ENCODE results near the gene RTP4.

The RTP4 gene

GRCh38 chr3:187383246-187383645 lies 15.1 kb downstream of the RTP4 start:
- TF ChIP-seq SPI1 (IDR thresholded peaks at IDR 0.05; ENCODE audit: borderline replicate concordance, low read depth) (no peak), CTCF (IDR thresholded peaks at IDR 0.05; ENCODE audit: insufficient read depth, low read length) (no peak), REST (IDR thresholded peaks at IDR 0.05; ENCODE audit: insufficient replicate concordance, low read depth) (no peak), POLR2AphosphoS5 (IDR thresholded peaks at IDR 0.05; ENCODE audit: low read depth) (no peak), GABPA (IDR thresholded peaks at IDR 0.05; ENCODE audit: low read depth) (no peak)
- no peak for DNase-seq (ENCODE audit: low read depth in 1 of 2, low spot score in 1 of 2)
- Histone ChIP-seq H3K27ac (replicated peaks) (no peak overlapping the region), H3K4me3 (replicated peaks; ENCODE audit: insufficient read depth, low read length) (no peak overlapping the region), H3K27me3 (ENCODE audit: insufficient read depth, poor library complexity, severe bottlenecking) (no peaks in the 10 kb centered on the region)

- no peak overlapping the region for H3K4me3 ChIP-seq (replicated peaks; ENCODE audit: insufficient read depth, low read length)
- no peak for DNase-seq (ENCODE audit: low read depth in 1 of 2, low spot score in 1 of 2)
- no peaks in the 10 kb centered on the region for H3K27me3 ChIP-seq (ENCODE audit: insufficient read depth, poor library complexity, severe bottlenecking)
Observed at GRCh38 chr3:187385296-187385695, 17.1 kb downstream of the RTP4 start.

GRCh38 chr3:187396661-187397060 lies 28.5 kb downstream of the RTP4 start:
- Histone ChIP-seq H3K4me3 (replicated peaks; ENCODE audit: insufficient read depth, low read length) (no peak overlapping the region), H3K27ac (replicated peaks) (no peak overlapping the region), H3K27me3 (ENCODE audit: insufficient read depth, poor library complexity, severe bottlenecking) (no peaks in the 10 kb centered on the region)
- no peak for DNase-seq (ENCODE audit: low read depth in 1 of 2, low spot score in 1 of 2)
- TF ChIP-seq REST (IDR thresholded peaks at IDR 0.05; ENCODE audit: insufficient replicate concordance, low read depth) = no peak
- no peak for TF ChIP-seq CTCF (IDR thresholded peaks at IDR 0.05; ENCODE audit: insufficient read depth, low read length)
- no peak for TF ChIP-seq SPI1 (IDR thresholded peaks at IDR 0.05; ENCODE audit: borderline replicate concordance, low read depth)
- no peak for TF ChIP-seq GABPA (IDR thresholded peaks at IDR 0.05; ENCODE audit: low read depth)
- TF ChIP-seq POLR2AphosphoS5 (IDR thresholded peaks at IDR 0.05; ENCODE audit: low read depth) = no peak

More at GRCh38 chr3:187385296-187385695, 17.1 kb downstream of the RTP4 start:
- TF ChIP-seq SPI1 (IDR thresholded peaks at IDR 0.05; ENCODE audit: borderline replicate concordance, low read depth) (no peak), GABPA (IDR thresholded peaks at IDR 0.05; ENCODE audit: low read depth) (no peak), POLR2AphosphoS5 (IDR thresholded peaks at IDR 0.05; ENCODE audit: low read depth) (no peak), CTCF (IDR thresholded peaks at IDR 0.05; ENCODE audit: insufficient read depth, low read length) (no peak), REST (IDR thresholded peaks at IDR 0.05; ENCODE audit: insufficient replicate concordance, low read depth) (no peak)
- H3K27ac ChIP-seq (replicated peaks) = no peak overlapping the region
